ENCODE measurements around the gene JUN.

DNA sequence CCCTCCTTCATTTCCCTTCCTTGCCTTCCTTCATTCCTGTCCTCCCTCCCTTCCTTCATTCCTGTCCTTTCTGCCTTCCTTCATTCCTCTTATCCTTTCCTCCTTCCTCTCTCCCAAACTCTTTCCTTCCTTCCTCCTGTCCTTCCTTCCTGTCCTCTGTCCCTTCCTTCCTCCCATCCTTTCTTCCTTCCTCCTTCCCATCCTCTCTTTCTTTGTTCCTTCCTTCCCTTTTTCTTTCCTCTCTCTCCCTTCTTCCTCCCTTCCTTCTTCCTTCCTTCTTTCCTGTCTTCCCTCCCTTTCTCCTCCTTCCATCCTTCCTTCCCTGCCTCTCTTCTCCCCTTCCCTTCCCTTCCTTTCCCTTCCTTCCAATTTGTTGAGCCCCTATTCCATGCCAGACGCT is 15.8 kb upstream of the JUN start:
- TF ChIP-seq, protein P1, sequence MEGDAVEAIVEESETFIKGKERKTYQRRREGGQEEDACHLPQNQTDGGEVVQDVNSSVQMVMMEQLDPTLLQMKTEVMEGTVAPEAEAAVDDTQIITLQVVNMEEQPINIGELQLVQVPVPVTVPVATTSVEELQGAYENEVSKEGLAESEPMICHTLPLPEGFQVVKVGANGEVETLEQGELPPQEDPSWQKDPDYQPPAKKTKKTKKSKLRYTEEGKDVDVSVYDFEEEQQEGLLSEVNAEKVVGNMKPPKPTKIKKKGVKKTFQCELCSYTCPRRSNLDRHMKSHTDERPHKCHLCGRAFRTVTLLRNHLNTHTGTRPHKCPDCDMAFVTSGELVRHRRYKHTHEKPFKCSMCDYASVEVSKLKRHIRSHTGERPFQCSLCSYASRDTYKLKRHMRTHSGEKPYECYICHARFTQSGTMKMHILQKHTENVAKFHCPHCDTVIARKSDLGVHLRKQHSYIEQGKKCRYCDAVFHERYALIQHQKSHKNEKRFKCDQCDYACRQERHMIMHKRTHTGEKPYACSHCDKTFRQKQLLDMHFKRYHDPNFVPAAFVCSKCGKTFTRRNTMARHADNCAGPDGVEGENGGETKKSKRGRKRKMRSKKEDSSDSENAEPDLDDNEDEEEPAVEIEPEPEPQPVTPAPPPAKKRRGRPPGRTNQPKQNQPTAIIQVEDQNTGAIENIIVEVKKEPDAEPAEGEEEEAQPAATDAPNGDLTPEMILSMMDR (IDR thresholded peaks at IDR 0.05; ENCODE audit: low read depth, low read length, missing input control), result no peak
- TF ChIP-seq YY1 (IDR thresholded peaks at IDR 0.05), result no peak
- no peak for TF ChIP-seq JUND (IDR thresholded peaks at IDR 0.05)
- TF ChIP-seq, protein P2, sequence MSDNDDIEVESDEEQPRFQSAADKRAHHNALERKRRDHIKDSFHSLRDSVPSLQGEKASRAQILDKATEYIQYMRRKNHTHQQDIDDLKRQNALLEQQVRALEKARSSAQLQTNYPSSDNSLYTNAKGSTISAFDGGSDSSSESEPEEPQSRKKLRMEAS (IDR thresholded peaks at IDR 0.05), result no peak
- TF ChIP-seq SP1 (IDR thresholded peaks at IDR 0.05), result no peak
- no peak for TF ChIP-seq RAD21 (IDR thresholded peaks at IDR 0.05)
- no peak for TF ChIP-seq GABPA (IDR thresholded peaks at IDR 0.05 in 1 of 2, conservative IDR thresholded peaks at IDR 0.05 in 1 of 2)

Measured in liver (tissue), 3 donors.